MM.1S (cell line): ENCODE results near the gene KRT37.

Source experiments
- EZH2phosphoT487 ChIP-seq: fragments of 300-600 bp; sonication (generic); IDR thresholded peaks from 2 replicates; pipeline ENCODE4 v1.6.1; 2018; ENCODE audit warnings: antibody characterized with exemption, low read length
- TF ChIP-seq, protein P1 (sequence below): fragments of 300-600 bp; sonication (generic); IDR thresholded peaks from 2 replicates; pipeline ENCODE4 v1.5.1; 2016; ENCODE audit warnings: antibody characterized with exemption, low read length, mixed read lengths

DNA sequence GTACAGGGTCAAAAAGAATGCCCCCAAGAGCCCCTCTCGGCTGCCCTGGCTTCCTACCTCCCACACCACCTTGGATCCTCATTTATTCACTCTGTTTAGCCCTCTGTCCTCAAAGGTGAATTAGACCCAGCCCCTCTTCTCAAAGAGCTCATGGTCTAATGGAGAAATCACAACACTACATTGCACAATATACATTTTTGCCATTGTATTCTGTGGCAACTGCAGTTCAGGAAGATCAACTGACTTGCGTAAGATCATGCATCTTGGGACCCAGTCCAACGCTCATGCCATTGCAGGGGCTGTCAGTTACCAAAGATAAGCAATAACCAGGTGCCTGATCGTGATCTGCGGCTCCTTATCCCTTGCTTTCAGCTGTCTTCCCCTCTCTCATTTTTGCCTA is 15.0 kb upstream of the KRT37 start:
- TF ChIP-seq, protein P1, sequence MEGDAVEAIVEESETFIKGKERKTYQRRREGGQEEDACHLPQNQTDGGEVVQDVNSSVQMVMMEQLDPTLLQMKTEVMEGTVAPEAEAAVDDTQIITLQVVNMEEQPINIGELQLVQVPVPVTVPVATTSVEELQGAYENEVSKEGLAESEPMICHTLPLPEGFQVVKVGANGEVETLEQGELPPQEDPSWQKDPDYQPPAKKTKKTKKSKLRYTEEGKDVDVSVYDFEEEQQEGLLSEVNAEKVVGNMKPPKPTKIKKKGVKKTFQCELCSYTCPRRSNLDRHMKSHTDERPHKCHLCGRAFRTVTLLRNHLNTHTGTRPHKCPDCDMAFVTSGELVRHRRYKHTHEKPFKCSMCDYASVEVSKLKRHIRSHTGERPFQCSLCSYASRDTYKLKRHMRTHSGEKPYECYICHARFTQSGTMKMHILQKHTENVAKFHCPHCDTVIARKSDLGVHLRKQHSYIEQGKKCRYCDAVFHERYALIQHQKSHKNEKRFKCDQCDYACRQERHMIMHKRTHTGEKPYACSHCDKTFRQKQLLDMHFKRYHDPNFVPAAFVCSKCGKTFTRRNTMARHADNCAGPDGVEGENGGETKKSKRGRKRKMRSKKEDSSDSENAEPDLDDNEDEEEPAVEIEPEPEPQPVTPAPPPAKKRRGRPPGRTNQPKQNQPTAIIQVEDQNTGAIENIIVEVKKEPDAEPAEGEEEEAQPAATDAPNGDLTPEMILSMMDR: no peak
- TF ChIP-seq EZH2phosphoT487: no peak
